ENCODE data around the gene LRP6.
"Not testable (repeated sequence)": the region's sequence is repeated elsewhere in the genome, so short reads cannot be mapped to it uniquely, and the experiment has no call there.

LRP6 gene

GRCh38 chr12:12110923-12111555, 155.8 kb downstream of the LRP6 start:
- not testable (repeated sequence) for DNase-seq

DNA sequence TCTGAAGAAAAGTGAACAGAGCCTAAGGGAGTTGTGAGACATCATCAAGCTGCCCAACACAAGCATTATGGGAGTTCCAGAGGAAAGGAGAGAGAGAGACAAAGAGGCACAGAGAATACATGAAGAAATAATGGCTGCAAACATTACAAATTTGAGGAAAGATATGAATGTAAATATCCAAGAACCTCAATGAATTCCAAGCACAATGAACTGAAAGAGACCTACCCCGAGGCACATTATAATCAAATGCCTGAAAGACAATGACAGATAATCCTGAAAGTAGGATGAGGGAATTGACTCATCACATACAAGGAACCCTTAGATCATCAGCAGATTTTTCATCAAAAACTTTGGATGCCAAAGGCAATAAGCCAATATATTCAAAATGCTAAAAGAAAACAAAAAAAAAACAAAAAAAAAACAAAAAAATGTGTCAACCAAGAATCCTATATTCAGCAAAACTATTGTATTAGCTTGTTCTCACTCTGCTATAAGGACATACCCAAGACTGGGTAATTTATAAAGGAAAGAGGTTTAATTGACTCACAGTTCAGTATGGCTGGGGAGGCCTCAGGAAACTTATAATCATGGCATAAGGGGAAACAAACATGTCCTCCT, 158.3 kb downstream of the LRP6 start:
- DNase-seq: no peak

DNA sequence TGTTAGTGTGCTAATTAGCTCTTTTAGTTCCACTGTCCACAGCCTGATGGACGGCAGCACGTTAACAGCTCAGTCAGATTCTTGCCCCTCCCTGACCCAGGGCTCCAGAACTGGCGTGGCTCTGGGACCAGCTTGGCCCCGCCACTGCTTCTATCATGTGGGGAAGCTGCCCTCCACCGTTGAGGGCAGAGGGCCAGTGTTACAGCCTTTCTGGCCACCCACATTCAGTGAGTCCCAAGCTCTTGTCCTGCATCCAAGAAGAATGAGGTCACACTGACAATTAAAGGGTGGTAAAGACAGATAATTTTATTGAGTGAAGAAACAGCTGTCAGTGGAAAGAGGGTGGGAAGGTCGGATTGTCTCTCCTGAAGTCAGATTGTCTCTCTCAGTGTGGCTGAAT, 159.2 kb downstream of the LRP6 start:
- DNase-seq: no peak

GRCh38 chr12:12099102-12099501, 167.7 kb downstream of the LRP6 start:
- DNase-seq: no peak

- DNase-seq: no peak
Observed at GRCh38 chr12:12098691-12099015, 168.2 kb downstream of the LRP6 start.

- DNase-seq: no peak
Observed at GRCh38 chr12:12097891-12098690, 168.8 kb downstream of the LRP6 start.

DNA sequence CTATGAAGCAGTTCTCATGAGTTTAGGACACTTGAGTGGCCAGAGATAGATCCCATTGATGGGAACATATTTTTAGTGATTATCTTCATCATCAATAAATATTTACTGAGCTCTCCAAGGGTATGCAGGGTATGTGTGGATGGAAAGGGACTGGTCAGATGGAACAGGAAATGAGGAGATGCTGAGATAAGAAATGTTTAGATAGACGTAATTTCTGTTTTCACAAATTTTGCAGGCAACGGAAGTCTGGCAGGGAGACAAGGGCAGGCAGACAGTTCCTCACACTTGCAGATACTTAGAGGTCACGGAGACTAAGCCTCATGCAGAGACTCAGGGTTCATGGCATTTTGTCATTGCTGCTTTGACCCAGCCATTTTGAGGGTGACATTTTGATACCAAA, 171.8 kb downstream of the LRP6 start:
- DNase-seq: no peak

- DNase-seq: no peak
Observed at GRCh38 chr12:12094481-12094880, 172.4 kb downstream of the LRP6 start.

- no peak for DNase-seq
Observed at GRCh38 chr12:12091977-12092663, 174.7 kb downstream of the LRP6 start.

DNA sequence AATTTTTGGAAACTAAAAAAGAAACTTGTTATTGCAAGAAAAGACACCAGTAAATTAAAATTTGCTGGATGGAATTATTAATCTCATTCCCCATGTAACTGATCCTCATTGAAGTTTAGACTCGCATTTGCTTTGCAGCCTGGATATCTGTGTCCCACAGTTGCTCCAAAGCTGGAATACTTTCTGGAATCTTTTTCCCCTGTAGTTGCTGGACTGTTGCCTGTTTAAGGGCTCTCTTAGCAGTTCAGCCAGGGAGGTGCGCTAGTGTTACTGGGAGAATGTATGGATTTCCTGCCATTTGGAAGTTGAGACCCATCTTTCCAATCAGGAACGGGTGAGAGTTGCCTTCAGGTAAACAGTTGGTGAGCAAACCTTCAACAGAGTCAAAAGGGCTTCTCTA, 175.8 kb downstream of the LRP6 start:
- no peak for DNase-seq

- DNase-seq: no peak
Observed at GRCh38 chr12:12088761-12089160, 178.1 kb downstream of the LRP6 start.

DNA sequence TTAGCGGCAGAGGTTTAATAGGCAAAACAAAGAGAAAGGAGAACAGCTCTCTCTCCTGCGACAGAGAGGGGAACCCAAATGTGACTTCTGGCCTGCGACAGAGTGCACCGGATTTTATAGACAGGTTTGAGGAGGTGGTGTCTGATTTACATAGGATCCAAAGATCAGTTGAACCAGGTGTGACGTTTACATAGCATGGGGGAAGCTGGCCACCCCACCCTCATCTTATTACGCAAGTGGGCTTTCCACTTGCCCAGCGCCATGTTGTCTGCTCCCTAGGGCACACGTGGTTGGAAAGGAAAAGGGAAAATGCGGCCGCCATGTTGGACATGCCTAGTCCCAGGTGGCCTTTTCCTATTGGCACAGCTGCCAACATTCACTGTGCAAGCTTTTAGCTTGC, 178.7 kb downstream of the LRP6 start:
- DNase-seq: no peak

- DNase-seq: no peak
Observed at GRCh38 chr12:12087693-12088034, 179.2 kb downstream of the LRP6 start.

GRCh38 chr12:12086973-12087692, 179.7 kb downstream of the LRP6 start:
- DNase-seq: no peak

- no peak for DNase-seq
Observed at GRCh38 chr12:12086362-12086761, 180.5 kb downstream of the LRP6 start.

- no peak for DNase-seq
Observed at GRCh38 chr12:12083688-12084087, 183.2 kb downstream of the LRP6 start.

- DNase-seq: no peak
Observed at GRCh38 chr12:12081836-12082497, 184.9 kb downstream of the LRP6 start.

- no peak for DNase-seq
Observed at GRCh38 chr12:12079291-12079690, 187.6 kb downstream of the LRP6 start.

DNA sequence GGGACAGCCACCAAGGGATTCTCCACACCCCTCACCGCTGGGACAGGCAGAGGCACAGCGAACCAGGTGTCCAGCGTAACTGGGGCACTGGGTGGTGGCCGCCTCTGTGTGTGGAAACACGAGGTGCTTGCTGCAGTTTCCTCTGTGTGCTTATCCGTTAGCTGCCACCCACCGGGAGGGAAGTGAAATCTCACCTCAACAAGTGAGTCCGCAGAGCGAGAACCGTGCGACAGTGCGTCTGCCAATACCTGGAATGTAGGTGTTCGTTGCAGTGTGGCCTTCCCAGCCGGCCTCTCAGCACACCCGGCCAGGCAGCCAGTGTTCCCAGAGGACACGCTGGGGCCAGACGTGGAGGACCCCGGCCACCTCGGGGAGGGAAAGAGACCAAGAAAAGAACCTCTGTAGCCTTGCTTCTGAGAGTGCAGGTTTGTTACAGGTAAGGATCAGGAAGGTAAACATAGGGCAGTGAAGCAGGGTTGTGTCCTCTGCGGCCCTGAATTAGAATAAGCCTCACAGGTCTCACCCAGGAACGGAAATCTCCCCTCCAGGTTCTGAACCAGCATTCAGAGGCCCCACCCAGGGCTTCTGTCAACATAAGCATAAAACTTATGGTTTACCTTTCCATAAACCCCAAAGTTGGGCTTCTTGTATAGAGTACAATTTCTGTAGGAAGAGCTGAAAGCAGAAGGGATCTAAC, 194.6 kb downstream of the LRP6 start:
- DNase-seq: no peak

GRCh38 chr12:12070674-12071656, 195.9 kb downstream of the LRP6 start, which contains the start of gene BCL2L14:
TSS of gene BCL2L14 (plus strand) at chr12:12070939. CDS start at chr12:12079306, 8,367 bp downstream.
- no peak for DNase-seq

All from DMS 273 treated with DMSO at 0.1 percent for 48 hours (cell line).